HepG2 (cell line): Measurements from ENCODE around the gene ULK4. TPM values are rescaled to one million over a fixed set of nuclear protein-coding genes. Genes with fewer than 3 reads are reported as not detected.

ENCODE experiments used
- ATAC-seq: fragments of 200-7000 bp; cut with Tn5 transposase; 3 replicates; pipeline ENCODE4 v1.9.1; 2020; ENCODE audit warnings: mild to moderate bottlenecking, moderate library complexity
- BruUV-seq: library from RNA; stranded (reverse); fragments of 400-500 nt; replicated peaks from 2 replicates; lab custom pipeline; 2021; lab: Mats Ljungman, UMichigan
- CTCF ChIA-PET: fragments of 300-600 bp; formaldehyde crosslinking; extraction: SDS; loops from one replicate; lab custom pipeline; 2021; ENCODE audit warnings: low total read pairs, inconsistent platforms, low intra/inter-chr PET ratio; lab: Yijun Ruan, JAX
- POLR2A ChIA-PET: fragments of 350-600 bp; sonication (Branson Sonifier 250); formaldehyde crosslinking; loops from one replicate; lab custom pipeline; 2020; ENCODE audit warnings: antibody characterized with exemption, inconsistent platforms; lab: Yijun Ruan, JAX
- DNase-seq: peaks from one replicate; pipeline ENCODE4 v3.0.0-alpha.2; 2015; ENCODE audit warnings: low spot score
- FAIRE-seq: peaks from 3 replicates; lab custom pipeline; 2011; peaks lifted over from hg19 to GRCh38; lab: Jason Lieb, UNC
- H2AFZ ChIP-seq: one replicate; pipeline ENCODE4 v1.6.1; 2011; ENCODE audit warnings: low read length, inconsistent platforms
- H3K27ac ChIP-seq: fragments of 300-600 bp; 3 replicates; pipeline ENCODE4 v1.8.0; 2011; ENCODE audit warnings: mixed run types, mild to moderate bottlenecking, mixed read lengths, low read length, inconsistent platforms; ENCODE audit not compliant: insufficient read depth; ENCODE audit errors: extremely low read length
- H3K27me3 ChIP-seq, 2 experiments: fragments of 200-600 bp in 1 of 2; 2 replicates in 1 of 2; 3 replicates in 1 of 2; pipeline versions ENCODE4 v1.6.0 to v1.8.0; 2011; ENCODE audit warnings: low read length in 2 of 2, mild to moderate bottlenecking in 2 of 2, moderate library complexity in 2 of 2, inconsistent platforms in 1 of 2; ENCODE audit not compliant: insufficient read depth in 2 of 2, control insufficient read depth in 1 of 2
- H3K36me3 ChIP-seq, 2 experiments: fragments of 200-600 bp in 1 of 2; replicated peaks in 1 of 2; 2 replicates in 1 of 2; 3 replicates in 1 of 2; pipeline versions ENCODE4 v1.5.1 to v1.8.0; 2011; ENCODE audit warnings: low read length in 2 of 2, inconsistent platforms in 1 of 2; ENCODE audit not compliant: insufficient read depth in 2 of 2, control insufficient read depth in 1 of 2
- H3K4me1 ChIP-seq: 2 replicates; pipeline ENCODE4 v1.5.1; 2012; ENCODE audit warnings: low read length, inconsistent platforms; ENCODE audit not compliant: insufficient read depth
- H3K4me2 ChIP-seq: 2 replicates; pipeline ENCODE4 v1.6.0; 2011; ENCODE audit warnings: low read depth, low read length, inconsistent platforms
- H3K4me3 ChIP-seq, 3 experiments: fragments of 200-600 bp in 1 of 3; sonication (generic), shearing (Covaris generic) in 1 of 3; replicated peaks in 1 of 3; 2 replicates each; pipeline ENCODE4 v1.5.1; 2011 to 2016; ENCODE audit warnings: low read length in 3 of 3, inconsistent platforms in 2 of 3, low read depth in 2 of 3, mild to moderate bottlenecking in 2 of 3, control low read depth in 1 of 3, mixed read lengths in 1 of 3; ENCODE audit not compliant: insufficient read depth in 1 of 3
- H3K79me2 ChIP-seq: one replicate; pipeline ENCODE4 v1.6.1; 2011; ENCODE audit warnings: low read length, inconsistent platforms; ENCODE audit not compliant: insufficient read depth
- H3K9ac ChIP-seq: 2 replicates; pipeline ENCODE4 v1.6.0; 2011; ENCODE audit warnings: mild to moderate bottlenecking, low read depth, low read length, inconsistent platforms; ENCODE audit not compliant: insufficient read depth
- H3K9me3 ChIP-seq: 2 replicates; pipeline ENCODE4 v1.5.1; 2012; ENCODE audit warnings: mild to moderate bottlenecking, low read length
- H4K20me1 ChIP-seq: 2 replicates; pipeline ENCODE4 v1.6.0; 2011; ENCODE audit warnings: inconsistent platforms, mild to moderate bottlenecking, low read length, moderate library complexity; ENCODE audit not compliant: insufficient read depth
- CCAR2 ChIP-seq: fragments of 200-400 bp; formaldehyde crosslinking; optimal IDR thresholded peaks from 2 replicates; pipeline ENCODE3; 2018; ENCODE audit warnings: low read depth, mild to moderate bottlenecking, low read length, moderate library complexity
- FOXP1 ChIP-seq, 2 experiments: fragments of 450-650 bp in 1 of 2; IDR thresholded peaks; 2 replicates each; pipeline ENCODE4 v1.6.1; 2017 to 2018; ENCODE audit warnings: antibody characterized with exemption in 1 of 2
- GABPB1 ChIP-seq: IDR thresholded peaks from 2 replicates; pipeline ENCODE4 v1.6.1; 2016; ENCODE audit warnings: mild to moderate bottlenecking, missing genetic modification reagents, moderate library complexity, missing compliant biosample characterization
- JARID2 ChIP-seq: sonication (generic); formaldehyde crosslinking; IDR thresholded peaks from 2 replicates; pipeline ENCODE4 v1.8.1; 2023; ENCODE audit warnings: missing genetic modification reagents, inconsistent platforms; ENCODE audit not compliant: insufficient replicate concordance
- JUNB ChIP-seq: sonication (generic); formaldehyde crosslinking; IDR thresholded peaks from 2 replicates; pipeline ENCODE4 v1.8.0; 2022; ENCODE audit warnings: missing genetic modification reagents, mild to moderate bottlenecking, borderline replicate concordance
- PHF20 ChIP-seq: sonication (generic); formaldehyde crosslinking; IDR thresholded peaks from 2 replicates; pipeline ENCODE4 v1.5.0; 2020; ENCODE audit warnings: mild to moderate bottlenecking, missing genetic modification reagents
- SNAPC2 ChIP-seq: sonication (generic); formaldehyde crosslinking; IDR thresholded peaks from 2 replicates; pipeline ENCODE4 v1.8.1; 2022; ENCODE audit warnings: mild to moderate bottlenecking, missing genetic modification reagents
- THYN1 ChIP-seq: sonication (generic); formaldehyde crosslinking; IDR thresholded peaks from 2 replicates; pipeline ENCODE4 v1.8.1; 2023; ENCODE audit warnings: low read depth, mild to moderate bottlenecking, moderate library complexity, missing genetic modification reagents, borderline replicate concordance
- ZC3H4 ChIP-seq: sonication (generic); formaldehyde crosslinking; IDR thresholded peaks from 2 replicates; pipeline ENCODE4 v1.4.0; 2020; ENCODE audit warnings: missing genetic modification reagents, borderline replicate concordance
- ZNF207 ChIP-seq: fragments of 450-650 bp; IDR thresholded peaks from 2 replicates; pipeline ENCODE4 v1.6.1; 2016; ENCODE audit warnings: antibody characterized with exemption, borderline replicate concordance
- ZNF484 ChIP-seq: sonication (generic); formaldehyde crosslinking; IDR thresholded peaks from 2 replicates; pipeline ENCODE4 v1.5.1; 2020; ENCODE audit warnings: mild to moderate bottlenecking, low read depth, missing genetic modification reagents, borderline replicate concordance
- ZNF558 ChIP-seq: sonication (generic); formaldehyde crosslinking; IDR thresholded peaks from 2 replicates; pipeline ENCODE4 v1.9.0; 2022; ENCODE audit warnings: mild to moderate bottlenecking, missing genetic modification reagents, borderline replicate concordance
- ZNF839 ChIP-seq: sonication (generic); formaldehyde crosslinking; IDR thresholded peaks from 2 replicates; pipeline ENCODE4 v1.4.0; 2020; ENCODE audit warnings: missing genetic modification reagents, mild to moderate bottlenecking, borderline replicate concordance
- WGBS: methylation state at CpG from one replicate; pipeline ENCODE4 v1.1.6; 2017; ENCODE audit warnings: low lambda C conversion rate; 5-methylcytosine and 5-hydroxymethylcytosine counted together
- in situ Hi-C: cut with HindIII; loops from 2 replicates; pipeline ENCODE4 v1.10.0; 2017; ENCODE audit warnings: low pct_unique_long_range_greater_than_20kb; ENCODE audit not compliant: extremely low pct_ligation_motif_present
- intact Hi-C: fragments of 100-400 bp; cut with micrococcal nuclease; formaldehyde crosslinking; loops from one replicate; pipeline ENCODE4 v1.10.0; 2022; ENCODE audit not compliant: unreplicated experiment
- polyA plus RNA-seq, 8 experiments: library from polyadenylated mRNA; depleted of rRNA in 3 of 8; stranded (reverse) in 7 of 8; unstranded in 1 of 8; fragments of >200 nt; fragmentation: Illumina TruSeq in 4 of 8; extraction: Trizol in 4 of 8; gene quantifications; 2 replicates each; pipeline versions ENCODE4 v1.2.1 to v1.2.3, GENCODE V29; 2011 to 2016; ENCODE audit warnings: low read depth in 4 of 8, missing spikeins in 1 of 8, mixed read lengths in 1 of 8; ENCODE audit not compliant: insufficient read depth in 1 of 8
- total RNA-seq, 5 experiments: library from RNA; depleted of rRNA; stranded (reverse); fragments of >200 nt; fragmentation: Illumina TruSeq; extraction: Trizol; gene quantifications; 2 replicates each; pipeline ENCODE4 v1.2.3, GENCODE V29; 2016; ENCODE audit warnings: low read depth in 1 of 5

ULK4 gene
- total and polyA plus RNA-seq, 2 of the 13 experiments (the other 11 are each of a cell fraction or from before 2014, with no cell fraction given): 6.7 to 11.8 TPM

GRCh38 chr3:41717641-41718040, 244.3 kb downstream of the ULK4 start:
- Histone ChIP-seq H3K4me1 (no peaks in the 10 kb centered on the region), H3K9me3 (no peaks in the 10 kb centered on the region), H4K20me1 (no peaks in the 10 kb centered on the region), H3K27me3 (no peaks in the 10 kb centered on the region), H3K36me3 (no peaks in the 10 kb centered on the region), H3K79me2 (no peaks in the 10 kb centered on the region), H3K27ac (no peak overlapping the region), H3K4me2 (no peak overlapping the region), H3K9ac (no peak overlapping the region), H3K4me3 (no peak overlapping the region), H2AFZ (no peak overlapping the region)
- TF ChIP-seq ZNF484 (CRISPR knock-in tag): no peak
- TF ChIP-seq ZNF839 (CRISPR knock-in tag): no peak
- no peak for TF ChIP-seq CCAR2
- TF ChIP-seq SNAPC2 (CRISPR knock-in tag): no peak
- TF ChIP-seq PHF20: no peak
- no peak for TF ChIP-seq ZC3H4
- TF ChIP-seq FOXP1 (IDR thresholded peaks at IDR 0.05): no peak
- no peak for TF ChIP-seq FOXP1 (CRISPR knock-in tag; IDR thresholded peaks at IDR 0.05)
- TF ChIP-seq JUNB: no peak
- no peak for TF ChIP-seq JARID2 (CRISPR knock-in tag)
- TF ChIP-seq ZNF558 (CRISPR knock-in tag): no peak
- TF ChIP-seq GABPB1 (CRISPR knock-in tag): no peak
- TF ChIP-seq THYN1 (CRISPR knock-in tag): no peak
- TF ChIP-seq ZNF207: no peak
- ChIA-PET CTCF (no interaction called here), POLR2A (no interaction called here)
- DNase-seq: no peak
- no peak for ATAC-seq
- no peak for FAIRE-seq
- no TSS peak for BruUV-seq
- intact Hi-C loops (loop anchor here (10.0 kb wide), 1 partner anchor 1133 kb away; no protein-coding TSS in a partner anchor), in situ Hi-C loops (no loop called here)
- WGBS: 84% methylated on average over 6 of the region's 6 CpGs
